A549 treated with dexamethasone at 1 μM for 4 hours (cell line): Measurements from ENCODE around the gene FAM210A. TPM values are rescaled to one million over a fixed set of nuclear protein-coding genes. Genes with fewer than 3 reads are reported as not detected.

ENCODE experiments used
- total RNA-seq: library from RNA; stranded (reverse); fragments of 200-300 nt; extraction: Qiagen RNA extraction; gene quantifications from 5 replicates; pipeline ENCODE4 v1.2.3, GENCODE V29; 2022

Gene FAM210A, protein sequence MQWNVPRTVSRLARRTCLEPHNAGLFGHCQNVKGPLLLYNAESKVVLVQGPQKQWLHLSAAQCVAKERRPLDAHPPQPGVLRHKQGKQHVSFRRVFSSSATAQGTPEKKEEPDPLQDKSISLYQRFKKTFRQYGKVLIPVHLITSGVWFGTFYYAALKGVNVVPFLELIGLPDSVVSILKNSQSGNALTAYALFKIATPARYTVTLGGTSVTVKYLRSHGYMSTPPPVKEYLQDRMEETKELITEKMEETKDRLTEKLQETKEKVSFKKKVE
- total RNA-seq, result 21.6 to 25.3 TPM (median 22.1 TPM) in 5 replicates

DNA sequence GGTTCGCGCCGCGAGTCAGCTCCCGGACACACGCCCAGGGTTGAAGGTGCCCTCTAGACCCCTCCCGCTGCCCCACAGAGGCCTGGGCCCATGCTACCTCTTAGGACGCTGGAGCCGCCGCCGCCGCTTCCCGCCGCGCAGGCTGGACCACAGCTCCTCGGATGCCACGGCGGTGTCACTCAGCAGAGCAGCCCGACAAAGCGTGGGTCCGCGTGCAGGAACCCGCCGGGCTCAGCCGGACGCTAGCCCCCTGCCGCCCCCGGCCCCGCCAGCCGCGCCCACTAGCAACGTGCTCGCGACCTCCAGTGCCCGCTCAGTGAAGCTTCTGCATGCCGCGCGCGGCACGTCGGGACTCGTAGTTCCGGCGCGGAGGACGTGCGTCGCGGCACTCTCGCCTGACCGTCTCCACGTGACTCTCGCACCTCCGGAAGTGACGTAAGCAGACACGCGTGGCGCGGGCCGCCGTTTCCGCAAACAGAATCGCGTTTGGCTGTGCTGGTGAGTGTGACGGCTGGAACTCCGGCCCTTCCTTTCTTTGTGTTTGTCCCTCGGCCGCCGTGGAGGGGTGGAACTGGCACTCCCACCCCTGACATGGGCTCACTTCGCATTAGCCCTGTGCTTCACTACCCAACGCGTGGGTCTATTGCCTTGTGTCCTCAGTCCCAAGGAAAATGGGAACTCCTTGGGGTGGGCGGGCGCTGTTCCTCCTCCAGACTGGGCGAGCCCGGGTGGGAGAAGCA, at the start of gene FAM210A, which contains the start of gene RNMT:
TSS of gene FAM210A (minus strand) at position 327 of the 740 bp plus-strand sequence. CDS start 44,481 bp downstream, outside the sequence.
TSS of gene RNMT (plus strand) at position 442 of the 740 bp plus-strand sequence. CDS start 4,845 bp downstream, outside the sequence.

Other genes with a start within 250 kb of the FAM210A start
- 16.4 to 21.2 TPM (median 18.7 TPM) in 5 replicates for gene RNMT, start 115 bp upstream of the FAM210A start, total RNA-seq
- not detected in 5 replicates for gene MC5R, start 97.6 kb upstream of the FAM210A start, total RNA-seq
- gene MC2R, start 189.0 kb upstream of the FAM210A start, total RNA-seq, result not detected in 5 replicates